ENCODE results near the gene CCRL2. TPM values are rescaled to one million over a fixed set of nuclear protein-coding genes. Genes with fewer than 3 reads are reported as not detected.

Gene CCRL2
- total RNA-seq, 1 experiment from 2014 or later = not detected

DNA sequence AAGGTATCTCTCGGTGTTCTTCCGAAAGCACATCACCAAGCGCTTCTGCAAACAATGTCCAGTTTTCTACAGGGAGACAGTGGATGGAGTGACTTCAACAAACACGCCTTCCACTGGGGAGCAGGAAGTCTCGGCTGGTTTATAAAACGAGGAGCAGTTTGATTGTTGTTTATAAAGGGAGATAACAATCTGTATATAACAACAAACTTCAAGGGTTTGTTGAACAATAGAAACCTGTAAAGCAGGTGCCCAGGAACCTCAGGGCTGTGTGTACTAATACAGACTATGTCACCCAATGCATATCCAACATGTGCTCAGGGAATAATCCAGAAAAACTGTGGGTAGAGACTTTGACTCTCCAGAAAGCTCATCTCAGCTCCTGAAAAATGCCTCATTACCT lies 48.6 kb upstream of the CCRL2 start:
- H3K27me3 Mint-ChIP-seq (ENCODE audit: low read depth) = peaks cover 8% of the 10 kb centered on the region
- H3K27ac Mint-ChIP-seq = no peak overlapping the region
- ChIA-PET CTCF (no interaction called here), POLR2A (no interaction called here)
- no peak for TF ChIP-seq ETV6 (CRISPR knock-in tag; IDR thresholded peaks at IDR 0.05)
- TF ChIP-seq MLX (CRISPR knock-in tag; IDR thresholded peaks at IDR 0.05) = no peak
- no peak for TF ChIP-seq SMAD4 (CRISPR knock-in tag; IDR thresholded peaks at IDR 0.05)
- no peak for TF ChIP-seq GTF2I (CRISPR knock-in tag; conservative IDR thresholded peaks at IDR 0.05)
- no peak for TF ChIP-seq FOXP4 (CRISPR knock-in tag; IDR thresholded peaks at IDR 0.05)
- no peak for TF ChIP-seq OVOL2 (CRISPR knock-in tag; IDR thresholded peaks at IDR 0.05; ENCODE audit: borderline replicate concordance)
- no peak for TF ChIP-seq TEAD1 (CRISPR knock-in tag; IDR thresholded peaks at IDR 0.05)
- no peak for TF ChIP-seq ZNF219 (CRISPR knock-in tag; IDR thresholded peaks at IDR 0.05; ENCODE audit: borderline replicate concordance)
- TF ChIP-seq CTCF (IDR thresholded peaks at IDR 0.05) = no peak
- no peak for TF ChIP-seq ZBTB21 (CRISPR knock-in tag; IDR thresholded peaks at IDR 0.05; ENCODE audit: borderline replicate concordance)
- no peak for TF ChIP-seq HMGXB4 (CRISPR knock-in tag; IDR thresholded peaks at IDR 0.05)
- no peaks in the 10 kb centered on the region for H3K36me3 Mint-ChIP-seq
- ATAC-seq (no peak), DNase-seq (ENCODE audit: low spot score) (no peak)
- no peak overlapping the region for H3K4me3 Mint-ChIP-seq
- H3K9me3 Mint-ChIP-seq = no peaks in the 10 kb centered on the region
- no peaks in the 10 kb centered on the region for H3K4me1 Mint-ChIP-seq

- H3K9me3 Mint-ChIP-seq = peaks cover 4% of the 10 kb centered on the region; the same call in 1 of the 2 replicates
- ATAC-seq = no peak
- no peak overlapping the region for H3K4me3 Mint-ChIP-seq
- CTCF ChIA-PET = interaction anchor here (1.5 kb wide), 2 partner anchors 9 to 83 kb away, joined by 3 to 7 read pairs; no protein-coding TSS in a partner anchor
- H3K27me3 Mint-ChIP-seq (ENCODE audit: low read depth) = peaks cover 5% of the 10 kb centered on the region
- POLR2A ChIA-PET = no interaction called here
- TF ChIP-seq ZNF396 (CRISPR knock-in tag; IDR thresholded peaks at IDR 0.05; ENCODE audit: borderline replicate concordance) = no peak
- no peak for TF ChIP-seq NR2C2 (CRISPR knock-in tag; IDR thresholded peaks at IDR 0.05)
- TF ChIP-seq NR1H2 (CRISPR knock-in tag; IDR thresholded peaks at IDR 0.05) = no peak
- no peak for TF ChIP-seq ZNF671 (CRISPR knock-in tag; IDR thresholded peaks at IDR 0.05)
- TF ChIP-seq SOX15 (CRISPR knock-in tag; IDR thresholded peaks at IDR 0.05) = no peak
- no peak for TF ChIP-seq NFATC4 (CRISPR knock-in tag; IDR thresholded peaks at IDR 0.05)
- no peak for TF ChIP-seq GABPB1 (CRISPR knock-in tag; IDR thresholded peaks at IDR 0.05)
- TF ChIP-seq, protein P1, sequence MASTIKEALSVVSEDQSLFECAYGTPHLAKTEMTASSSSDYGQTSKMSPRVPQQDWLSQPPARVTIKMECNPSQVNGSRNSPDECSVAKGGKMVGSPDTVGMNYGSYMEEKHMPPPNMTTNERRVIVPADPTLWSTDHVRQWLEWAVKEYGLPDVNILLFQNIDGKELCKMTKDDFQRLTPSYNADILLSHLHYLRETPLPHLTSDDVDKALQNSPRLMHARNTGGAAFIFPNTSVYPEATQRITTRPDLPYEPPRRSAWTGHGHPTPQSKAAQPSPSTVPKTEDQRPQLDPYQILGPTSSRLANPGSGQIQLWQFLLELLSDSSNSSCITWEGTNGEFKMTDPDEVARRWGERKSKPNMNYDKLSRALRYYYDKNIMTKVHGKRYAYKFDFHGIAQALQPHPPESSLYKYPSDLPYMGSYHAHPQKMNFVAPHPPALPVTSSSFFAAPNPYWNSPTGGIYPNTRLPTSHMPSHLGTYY (CRISPR knock-in tag; IDR thresholded peaks at IDR 0.05) = no peak
- no peak for TF ChIP-seq KAT7 (CRISPR knock-in tag; IDR thresholded peaks at IDR 0.05; ENCODE audit: borderline replicate concordance)
- TF ChIP-seq, protein P2, sequence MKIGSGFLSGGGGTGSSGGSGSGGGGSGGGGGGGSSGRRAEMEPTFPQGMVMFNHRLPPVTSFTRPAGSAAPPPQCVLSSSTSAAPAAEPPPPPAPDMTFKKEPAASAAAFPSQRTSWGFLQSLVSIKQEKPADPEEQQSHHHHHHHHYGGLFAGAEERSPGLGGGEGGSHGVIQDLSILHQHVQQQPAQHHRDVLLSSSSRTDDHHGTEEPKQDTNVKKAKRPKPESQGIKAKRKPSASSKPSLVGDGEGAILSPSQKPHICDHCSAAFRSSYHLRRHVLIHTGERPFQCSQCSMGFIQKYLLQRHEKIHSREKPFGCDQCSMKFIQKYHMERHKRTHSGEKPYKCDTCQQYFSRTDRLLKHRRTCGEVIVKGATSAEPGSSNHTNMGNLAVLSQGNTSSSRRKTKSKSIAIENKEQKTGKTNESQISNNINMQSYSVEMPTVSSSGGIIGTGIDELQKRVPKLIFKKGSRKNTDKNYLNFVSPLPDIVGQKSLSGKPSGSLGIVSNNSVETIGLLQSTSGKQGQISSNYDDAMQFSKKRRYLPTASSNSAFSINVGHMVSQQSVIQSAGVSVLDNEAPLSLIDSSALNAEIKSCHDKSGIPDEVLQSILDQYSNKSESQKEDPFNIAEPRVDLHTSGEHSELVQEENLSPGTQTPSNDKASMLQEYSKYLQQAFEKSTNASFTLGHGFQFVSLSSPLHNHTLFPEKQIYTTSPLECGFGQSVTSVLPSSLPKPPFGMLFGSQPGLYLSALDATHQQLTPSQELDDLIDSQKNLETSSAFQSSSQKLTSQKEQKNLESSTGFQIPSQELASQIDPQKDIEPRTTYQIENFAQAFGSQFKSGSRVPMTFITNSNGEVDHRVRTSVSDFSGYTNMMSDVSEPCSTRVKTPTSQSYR (CRISPR knock-in tag; IDR thresholded peaks at IDR 0.05) = no peak
- TF ChIP-seq SMAD3 (CRISPR knock-in tag; IDR thresholded peaks at IDR 0.05; ENCODE audit: borderline replicate concordance) = no peak
- TF ChIP-seq TP53 (CRISPR knock-in tag; IDR thresholded peaks at IDR 0.05) = no peak
- TF ChIP-seq TEAD4 (CRISPR knock-in tag; IDR thresholded peaks at IDR 0.05) = no peak
- H3K36me3 Mint-ChIP-seq = no peaks in the 10 kb centered on the region
- DNase-seq (ENCODE audit: low spot score) = no peak
- H3K27ac Mint-ChIP-seq = no peak overlapping the region
- no peaks in the 10 kb centered on the region for H3K4me1 Mint-ChIP-seq
Measured at GRCh38 chr3:46359733-46360493, 47.1 kb upstream of the CCRL2 start.

All from WTC11 (cell line).